SK-N-SH treated with all-trans-retinoic acid at 6 μM for 48 hours (cell line): ENCODE data around the gene ABCA7.

Experiments
- ATAC-seq: fragments of 200-7000 bp; cut with Tn5 transposase; 3 replicates; pipeline ENCODE4 v1.9.1; 2020; ENCODE audit warnings: mild to moderate bottlenecking, moderate library complexity
- ARNTL ChIP-seq: fragments of 450-650 bp; formaldehyde crosslinking; IDR thresholded peaks from 2 replicates; pipeline ENCODE4 v1.5.0; 2020; ENCODE audit warnings: low read depth, mild to moderate bottlenecking, moderate library complexity, borderline replicate concordance
- BACH2 ChIP-seq: fragments of 250-450 bp; sonication (Bioruptor Pico); IDR thresholded peaks from 2 replicates; pipeline ENCODE4 v1.9.0; 2021; ENCODE audit warnings: mild to moderate bottlenecking, borderline replicate concordance
- CREB5 ChIP-seq: fragments of 250-450 bp; sonication (Bioruptor Pico); IDR thresholded peaks from 2 replicates; pipeline ENCODE4 v1.5.1; 2020; ENCODE audit warnings: low read depth, mild to moderate bottlenecking, moderate library complexity
- CSDC2 ChIP-seq: fragments of 250-450 bp; sonication (Bioruptor Pico); IDR thresholded peaks from 2 replicates; pipeline ENCODE4 v1.5.0; 2020; ENCODE audit warnings: mild to moderate bottlenecking, moderate library complexity
- ESRRG ChIP-seq: fragments of 250-450 bp; sonication (Bioruptor Pico); IDR thresholded peaks from 2 replicates; pipeline ENCODE4 v1.6.1; 2021; ENCODE audit warnings: mild to moderate bottlenecking
- GLIS3 ChIP-seq: fragments of 250-450 bp; sonication (Bioruptor Pico); IDR thresholded peaks from 2 replicates; pipeline ENCODE4 v1.5.0; 2020; ENCODE audit warnings: mild to moderate bottlenecking, moderate library complexity
- ISL1 ChIP-seq: fragments of 250-450 bp; sonication (Bioruptor Pico); IDR thresholded peaks from 2 replicates; pipeline ENCODE4 v2.1.2; 2022; ENCODE audit warnings: mild to moderate bottlenecking, moderate library complexity
- OSR1 ChIP-seq: fragments of 250-450 bp; sonication (Bioruptor Pico); IDR thresholded peaks from 2 replicates; pipeline ENCODE4 v1.8.0; 2022; ENCODE audit warnings: moderate library complexity, mild to moderate bottlenecking, inconsistent platforms
- PPARA ChIP-seq: fragments of 250-450 bp; sonication (Bioruptor Pico); IDR thresholded peaks from 2 replicates; pipeline ENCODE4 v1.5.0; 2020; ENCODE audit warnings: mild to moderate bottlenecking, borderline replicate concordance
- SNAI2 ChIP-seq: fragments of 250-450 bp; sonication (Bioruptor Pico); IDR thresholded peaks from 2 replicates; pipeline ENCODE4 v1.5.0; 2020; ENCODE audit warnings: mild to moderate bottlenecking, moderate library complexity
- TCF4 ChIP-seq: fragments of 250-450 bp; sonication (Bioruptor Pico); IDR thresholded peaks from 2 replicates; pipeline ENCODE4 v1.8.0; 2021; ENCODE audit warnings: mild to moderate bottlenecking, moderate library complexity, borderline replicate concordance
- TSHZ2 ChIP-seq: fragments of 250-450 bp; sonication (Bioruptor Pico); IDR thresholded peaks from 2 replicates; pipeline ENCODE4 v1.5.0; 2020; ENCODE audit warnings: mild to moderate bottlenecking, moderate library complexity
- ZFP3 ChIP-seq: fragments of 250-450 bp; sonication (Bioruptor Pico); IDR thresholded peaks from 2 replicates; pipeline ENCODE4 v1.5.0; 2020; ENCODE audit warnings: mild to moderate bottlenecking, moderate library complexity
- ZFP30 ChIP-seq: fragments of 450-650 bp; formaldehyde crosslinking; IDR thresholded peaks from 2 replicates; pipeline ENCODE4 v1.5.0; 2022; ENCODE audit warnings: mild to moderate bottlenecking, moderate library complexity
- ZNF70 ChIP-seq: fragments of 450-650 bp; formaldehyde crosslinking; IDR thresholded peaks from 2 replicates; pipeline ENCODE4 v1.5.0; 2020; ENCODE audit warnings: mild to moderate bottlenecking, moderate library complexity
- ZNF8 ChIP-seq: fragments of 450-650 bp; formaldehyde crosslinking; IDR thresholded peaks from 2 replicates; pipeline ENCODE4 v1.5.0; 2020; ENCODE audit warnings: mild to moderate bottlenecking, moderate library complexity
- TF ChIP-seq, protein P1 (sequence below): fragments of 250-450 bp; sonication (Bioruptor Pico); IDR thresholded peaks from 2 replicates; pipeline ENCODE4 v1.8.0; 2021; ENCODE audit warnings: low read depth, mild to moderate bottlenecking, moderate library complexity, borderline replicate concordance
- TF ChIP-seq, protein P2 (sequence below): fragments of 250-450 bp; sonication (Bioruptor Pico); IDR thresholded peaks from 2 replicates; pipeline ENCODE4 v1.5.1; 2021; ENCODE audit warnings: mild to moderate bottlenecking, moderate library complexity
- TF ChIP-seq, protein P3 (sequence below): fragments of 250-450 bp; sonication (Bioruptor Pico); IDR thresholded peaks from 2 replicates; pipeline ENCODE4 v1.8.0; 2020; ENCODE audit warnings: mild to moderate bottlenecking, moderate library complexity, borderline replicate concordance

The ABCA7 gene

DNA sequence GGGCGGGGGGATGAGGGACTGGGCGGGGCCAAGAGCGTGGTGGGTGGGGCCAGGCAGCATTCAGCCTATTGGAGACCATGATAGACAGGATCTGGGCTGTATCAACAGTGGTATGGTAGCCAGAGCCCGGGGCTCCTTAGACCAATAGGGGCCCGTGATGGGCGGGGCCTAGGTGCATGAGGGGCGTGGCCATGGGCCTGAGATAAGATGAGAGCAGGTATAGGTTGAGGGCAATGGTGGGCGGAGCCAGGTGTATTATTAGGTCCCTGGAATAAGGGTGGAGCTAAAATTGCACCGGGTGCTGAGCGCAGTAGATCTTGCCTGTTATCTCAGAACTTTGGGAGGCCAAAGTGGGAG, 5.3 kb downstream of the ABCA7 start:
- no peak for ATAC-seq
- TF ChIP-seq ARNTL (CRISPR knock-in tag), result no peak
- TF ChIP-seq, protein P1, sequence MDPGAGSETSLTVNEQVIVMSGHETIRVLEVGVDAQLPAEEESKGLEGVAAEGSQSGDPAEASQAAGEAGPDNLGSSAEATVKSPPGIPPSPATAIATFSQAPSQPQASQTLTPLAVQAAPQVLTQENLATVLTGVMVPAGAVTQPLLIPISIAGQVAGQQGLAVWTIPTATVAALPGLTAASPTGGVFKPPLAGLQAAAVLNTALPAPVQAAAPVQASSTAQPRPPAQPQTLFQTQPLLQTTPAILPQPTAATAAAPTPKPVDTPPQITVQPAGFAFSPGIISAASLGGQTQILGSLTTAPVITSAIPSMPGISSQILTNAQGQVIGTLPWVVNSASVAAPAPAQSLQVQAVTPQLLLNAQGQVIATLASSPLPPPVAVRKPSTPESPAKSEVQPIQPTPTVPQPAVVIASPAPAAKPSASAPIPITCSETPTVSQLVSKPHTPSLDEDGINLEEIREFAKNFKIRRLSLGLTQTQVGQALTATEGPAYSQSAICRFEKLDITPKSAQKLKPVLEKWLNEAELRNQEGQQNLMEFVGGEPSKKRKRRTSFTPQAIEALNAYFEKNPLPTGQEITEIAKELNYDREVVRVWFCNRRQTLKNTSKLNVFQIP (CRISPR knock-in tag), result no peak
- no peak for TF ChIP-seq TCF4 (CRISPR knock-in tag)
- TF ChIP-seq PPARA (CRISPR knock-in tag), result no peak
- no peak for TF ChIP-seq GLIS3 (CRISPR knock-in tag)
- TF ChIP-seq, protein P2, sequence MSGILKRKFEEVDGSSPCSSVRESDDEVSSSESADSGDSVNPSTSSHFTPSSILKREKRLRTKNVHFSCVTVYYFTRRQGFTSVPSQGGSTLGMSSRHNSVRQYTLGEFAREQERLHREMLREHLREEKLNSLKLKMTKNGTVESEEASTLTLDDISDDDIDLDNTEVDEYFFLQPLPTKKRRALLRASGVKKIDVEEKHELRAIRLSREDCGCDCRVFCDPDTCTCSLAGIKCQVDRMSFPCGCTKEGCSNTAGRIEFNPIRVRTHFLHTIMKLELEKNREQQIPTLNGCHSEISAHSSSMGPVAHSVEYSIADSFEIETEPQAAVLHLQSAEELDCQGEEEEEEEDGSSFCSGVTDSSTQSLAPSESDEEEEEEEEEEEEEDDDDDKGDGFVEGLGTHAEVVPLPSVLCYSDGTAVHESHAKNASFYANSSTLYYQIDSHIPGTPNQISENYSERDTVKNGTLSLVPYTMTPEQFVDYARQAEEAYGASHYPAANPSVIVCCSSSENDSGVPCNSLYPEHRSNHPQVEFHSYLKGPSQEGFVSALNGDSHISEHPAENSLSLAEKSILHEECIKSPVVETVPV (CRISPR knock-in tag), result no peak
- TF ChIP-seq OSR1 (CRISPR knock-in tag), result no peak

- TF ChIP-seq CSDC2 (CRISPR knock-in tag) (no peak), ARNTL (CRISPR knock-in tag) (no peak), PPARA (CRISPR knock-in tag) (no peak), OSR1 (CRISPR knock-in tag) (no peak), SNAI2 (CRISPR knock-in tag) (no peak), TSHZ2 (CRISPR knock-in tag) (no peak), ISL1 (no peak), ZNF70 (no peak), TCF4 (CRISPR knock-in tag) (no peak), BACH2 (no peak)
- TF ChIP-seq, protein P2 (CRISPR knock-in tag), result no peak
- ATAC-seq, result no peak
These were observed 6.3 kb downstream of the ABCA7 start for GRCh38 chr19:1046117-1046626.

DNA sequence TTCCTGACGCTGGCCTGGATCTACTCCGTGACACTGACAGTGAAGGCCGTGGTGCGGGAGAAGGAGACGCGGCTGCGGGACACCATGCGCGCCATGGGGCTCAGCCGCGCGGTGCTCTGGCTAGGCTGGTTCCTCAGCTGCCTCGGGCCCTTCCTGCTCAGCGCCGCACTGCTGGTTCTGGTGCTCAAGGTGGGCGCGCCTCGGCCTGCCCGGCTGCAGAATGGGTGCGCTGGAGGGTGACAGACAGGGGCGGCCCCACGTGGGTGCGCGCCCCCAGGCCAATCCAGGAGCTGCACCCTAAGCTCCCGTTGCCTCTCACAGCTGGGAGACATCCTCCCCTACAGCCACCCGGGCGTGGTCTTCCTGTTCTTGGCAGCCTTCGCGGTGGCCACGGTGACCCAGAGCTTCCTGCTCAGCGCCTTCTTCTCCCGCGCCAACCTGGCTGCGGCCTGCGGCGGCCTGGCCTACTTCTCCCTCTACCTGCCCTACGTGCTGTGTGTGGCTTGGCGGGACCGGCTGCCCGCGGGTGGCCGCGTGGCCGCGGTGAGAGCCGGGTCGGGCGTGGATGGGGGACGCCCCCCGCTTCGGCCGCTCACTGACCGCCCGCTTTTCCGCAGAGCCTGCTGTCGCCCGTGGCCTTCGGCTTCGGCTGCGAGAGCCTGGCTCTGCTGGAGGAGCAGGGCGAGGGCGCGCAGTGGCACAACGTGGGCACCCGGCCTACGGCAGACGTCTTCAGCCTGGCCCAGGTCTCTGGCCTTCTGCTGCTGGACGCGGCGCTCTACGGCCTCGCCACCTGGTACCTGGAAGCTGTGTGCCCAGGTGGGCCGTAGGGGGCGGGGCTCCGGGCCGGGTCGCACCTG, 7.2 kb downstream of the ABCA7 start:
- no peak for ATAC-seq
- TF ChIP-seq ZFP3, result no peak
- TF ChIP-seq TSHZ2 (CRISPR knock-in tag), result no peak
- TF ChIP-seq SNAI2 (CRISPR knock-in tag), result no peak
- TF ChIP-seq CSDC2 (CRISPR knock-in tag), result no peak
- TF ChIP-seq ESRRG (CRISPR knock-in tag), result no peak
- TF ChIP-seq, protein P3, sequence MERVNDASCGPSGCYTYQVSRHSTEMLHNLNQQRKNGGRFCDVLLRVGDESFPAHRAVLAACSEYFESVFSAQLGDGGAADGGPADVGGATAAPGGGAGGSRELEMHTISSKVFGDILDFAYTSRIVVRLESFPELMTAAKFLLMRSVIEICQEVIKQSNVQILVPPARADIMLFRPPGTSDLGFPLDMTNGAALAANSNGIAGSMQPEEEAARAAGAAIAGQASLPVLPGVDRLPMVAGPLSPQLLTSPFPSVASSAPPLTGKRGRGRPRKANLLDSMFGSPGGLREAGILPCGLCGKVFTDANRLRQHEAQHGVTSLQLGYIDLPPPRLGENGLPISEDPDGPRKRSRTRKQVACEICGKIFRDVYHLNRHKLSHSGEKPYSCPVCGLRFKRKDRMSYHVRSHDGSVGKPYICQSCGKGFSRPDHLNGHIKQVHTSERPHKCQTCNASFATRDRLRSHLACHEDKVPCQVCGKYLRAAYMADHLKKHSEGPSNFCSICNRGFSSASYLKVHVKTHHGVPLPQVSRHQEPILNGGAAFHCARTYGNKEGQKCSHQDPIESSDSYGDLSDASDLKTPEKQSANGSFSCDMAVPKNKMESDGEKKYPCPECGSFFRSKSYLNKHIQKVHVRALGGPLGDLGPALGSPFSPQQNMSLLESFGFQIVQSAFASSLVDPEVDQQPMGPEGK (CRISPR knock-in tag), result no peak
- TF ChIP-seq ISL1, result no peak
- TF ChIP-seq TCF4 (CRISPR knock-in tag), result no peak
- no peak for TF ChIP-seq CREB5
- no peak for TF ChIP-seq BACH2
- TF ChIP-seq ZNF8 (CRISPR knock-in tag), result no peak
- TF ChIP-seq ZFP30 (CRISPR knock-in tag), result no peak
- TF ChIP-seq OSR1 (CRISPR knock-in tag), result no peak
